ENCODE results near the gene GJD4. TPM values are rescaled to one million over a fixed set of nuclear protein-coding genes. Genes with fewer than 3 reads are reported as not detected.

The GJD4 gene
- polyA plus RNA-seq, 1 donor from 2014 or later = not detected

GRCh38 chr10:35568483-35569015 lies 36.6 kb upstream of the GJD4 start:
- H3K27me3 ChIP-seq (ENCODE audit: insufficient read depth, low read depth, low read length) = no peaks in the 10 kb centered on the region
- H3K27ac ChIP-seq (ENCODE audit: low read length) = no peak overlapping the region
- no peak overlapping the region for H3K4me3 ChIP-seq (ENCODE audit: low read length)
- H3F3A ChIP-seq (ENCODE audit: insufficient read depth, low read length, poor library complexity, severe bottlenecking) = no peaks in the 10 kb centered on the region
- H3K4me2 ChIP-seq (ENCODE audit: low read length) = no peak overlapping the region
- no peaks in the 10 kb centered on the region for H3K36me3 ChIP-seq (ENCODE audit: insufficient read depth, low read length)
- no peaks in the 10 kb centered on the region for H3K9me3 ChIP-seq (ENCODE audit: low read length)
- H2AFZ ChIP-seq (ENCODE audit: low read depth, low read length) = no peak overlapping the region
- no peaks in the 10 kb centered on the region for H4K20me1 ChIP-seq (ENCODE audit: insufficient read depth)
- TF ChIP-seq RAD21 (conservative IDR thresholded peaks at IDR 0.05) = no peak
- no peaks in the 10 kb centered on the region for H3K9me2 ChIP-seq (ENCODE audit: insufficient read depth, low read length)
- no peaks in the 10 kb centered on the region for H3K79me2 ChIP-seq (replicated peaks; ENCODE audit: insufficient read depth, low read length)
- no peak overlapping the region for H3K9ac ChIP-seq (ENCODE audit: low read length)

- Histone ChIP-seq H3K9ac (ENCODE audit: low read length) (no peak overlapping the region), H3K4me3 (ENCODE audit: low read length) (no peak overlapping the region), H3K9me3 (ENCODE audit: low read length) (no peaks in the 10 kb centered on the region), H3F3A (ENCODE audit: insufficient read depth, low read length, poor library complexity, severe bottlenecking) (no peaks in the 10 kb centered on the region), H3K36me3 (ENCODE audit: insufficient read depth, low read length) (no peaks in the 10 kb centered on the region), H3K4me2 (ENCODE audit: low read length) (no peak overlapping the region), H3K9me2 (ENCODE audit: insufficient read depth, low read length) (no peaks in the 10 kb centered on the region), H2AFZ (ENCODE audit: low read depth, low read length) (no peak overlapping the region), H3K79me2 (replicated peaks; ENCODE audit: insufficient read depth, low read length) (no peaks in the 10 kb centered on the region), H3K27me3 (ENCODE audit: insufficient read depth, low read depth, low read length) (no peaks in the 10 kb centered on the region), H3K27ac (ENCODE audit: low read length) (no peak overlapping the region), H4K20me1 (ENCODE audit: insufficient read depth) (no peaks in the 10 kb centered on the region)
- TF ChIP-seq RAD21 (conservative IDR thresholded peaks at IDR 0.05) = no peak
- no peak for TF ChIP-seq REST (IDR thresholded peaks at IDR 0.05; ENCODE audit: borderline replicate concordance)
- no peak for TF ChIP-seq EP300 (conservative IDR thresholded peaks at IDR 0.05; ENCODE audit: poor library complexity, severe bottlenecking)
These were observed 35.9 kb upstream of the GJD4 start for GRCh38 chr10:35569111-35569707.

- no peak for TF ChIP-seq REST (IDR thresholded peaks at IDR 0.05; ENCODE audit: borderline replicate concordance)
- no peak for TF ChIP-seq EZH2 (IDR thresholded peaks at IDR 0.05; ENCODE audit: borderline replicate concordance, insufficient read depth, low read length, poor library complexity, severe bottlenecking)
- no peak for TF ChIP-seq POLR2AphosphoS5 (IDR thresholded peaks at IDR 0.05)
- TF ChIP-seq CTCF (IDR thresholded peaks at IDR 0.05; ENCODE audit: poor library complexity, severe bottlenecking) = no peak
- TF ChIP-seq SMC3 (conservative IDR thresholded peaks at IDR 0.05; ENCODE audit: poor library complexity) = no peak
- no peak for TF ChIP-seq TAF1 (IDR thresholded peaks at IDR 0.05; ENCODE audit: low read depth)
- no peak for TF ChIP-seq RAD21 (conservative IDR thresholded peaks at IDR 0.05)
- no peak for TF ChIP-seq EP300 (conservative IDR thresholded peaks at IDR 0.05; ENCODE audit: poor library complexity, severe bottlenecking)
- no peak for TF ChIP-seq MXI1 (conservative IDR thresholded peaks at IDR 0.05; ENCODE audit: poor library complexity, severe bottlenecking)
- Histone ChIP-seq H3F3A (ENCODE audit: insufficient read depth, low read length, poor library complexity, severe bottlenecking) (no peaks in the 10 kb centered on the region), H3K9ac (ENCODE audit: low read length) (no peak overlapping the region), H3K9me3 (ENCODE audit: low read length) (no peaks in the 10 kb centered on the region), H3K36me3 (ENCODE audit: insufficient read depth, low read length) (no peaks in the 10 kb centered on the region), H3K4me3 (ENCODE audit: low read length) (no peak overlapping the region), H3K27ac (ENCODE audit: low read length) (no peak overlapping the region), H4K20me1 (ENCODE audit: insufficient read depth) (no peaks in the 10 kb centered on the region), H3K79me2 (replicated peaks; ENCODE audit: insufficient read depth, low read length) (no peaks in the 10 kb centered on the region), H3K27me3 (ENCODE audit: insufficient read depth, low read depth, low read length) (no peaks in the 10 kb centered on the region), H2AFZ (ENCODE audit: low read depth, low read length) (no peak overlapping the region), H3K9me2 (ENCODE audit: insufficient read depth, low read length) (no peaks in the 10 kb centered on the region), H3K4me2 (ENCODE audit: low read length) (no peak overlapping the region)
These were observed 35.3 kb upstream of the GJD4 start for GRCh38 chr10:35569836-35570235.

All from neural cell (in vitro differentiated cells).